ENCODE data around the gene KIAA0930. TPM values are rescaled to one million over a fixed set of nuclear protein-coding genes. Genes with fewer than 3 reads are reported as not detected.

Gene KIAA0930
- total RNA-seq, 1 donor from 2014 or later, result 18.6 TPM

GRCh38 chr22:45207533-45207932 lies 33.2 kb downstream of the KIAA0930 start:
- no peaks in the 10 kb centered on the region for H3K27me3 ChIP-seq (ENCODE audit: low read depth)
- peaks cover 25% of the 10 kb centered on the region for H3K36me3 ChIP-seq
- no peaks in the 10 kb centered on the region for H3K9me3 ChIP-seq (replicated peaks)
- intact Hi-C loops (cut with micrococcal nuclease), result no loop called here
- H3K4me3 ChIP-seq, result no peak overlapping the region
- peaks cover 10% of the 10 kb centered on the region for H3K4me1 ChIP-seq
- no peak overlapping the region for H3K27ac ChIP-seq (replicated peaks)
- TF ChIP-seq CTCF (IDR thresholded peaks at IDR 0.05; ENCODE audit: borderline replicate concordance), result no peak
- DNase-seq, result no peak

- no peaks in the 10 kb centered on the region for H3K27me3 ChIP-seq (ENCODE audit: low read depth)
- H3K36me3 ChIP-seq, result peaks cover 28% of the 10 kb centered on the region
- H3K4me3 ChIP-seq, result no peak overlapping the region
- H3K9me3 ChIP-seq (replicated peaks), result no peaks in the 10 kb centered on the region
- intact Hi-C loops (cut with micrococcal nuclease), result no loop called here
- no peak for TF ChIP-seq CTCF (IDR thresholded peaks at IDR 0.05; ENCODE audit: borderline replicate concordance)
- H3K4me1 ChIP-seq, result no peaks in the 10 kb centered on the region
- DNase-seq, result no peak
- H3K27ac ChIP-seq (replicated peaks), result no peak overlapping the region
These were observed 34.5 kb downstream of the KIAA0930 start for GRCh38 chr22:45206233-45206632.

- Histone ChIP-seq H3K27me3 (ENCODE audit: low read depth) (no peaks in the 10 kb centered on the region), H3K4me1 (no peaks in the 10 kb centered on the region), H3K4me3 (no peak overlapping the region), H3K36me3 (peaks cover 35% of the 10 kb centered on the region), H3K9me3 (replicated peaks) (no peaks in the 10 kb centered on the region), H3K27ac (replicated peaks) (no peak overlapping the region)
- no peak for DNase-seq
- no peak for TF ChIP-seq CTCF (IDR thresholded peaks at IDR 0.05; ENCODE audit: borderline replicate concordance)
- intact Hi-C loops (cut with micrococcal nuclease), result no loop called here
These were observed 35.3 kb downstream of the KIAA0930 start for GRCh38 chr22:45205276-45205925.

GRCh38 chr22:45204819-45205218 lies 35.9 kb downstream of the KIAA0930 start:
- H3K9me3 ChIP-seq (replicated peaks), result no peaks in the 10 kb centered on the region
- no peaks in the 10 kb centered on the region for H3K4me1 ChIP-seq
- no peak overlapping the region for H3K4me3 ChIP-seq
- H3K27me3 ChIP-seq (ENCODE audit: low read depth), result no peaks in the 10 kb centered on the region
- intact Hi-C loops (cut with micrococcal nuclease), result no loop called here
- DNase-seq, result no peak
- peaks cover 36% of the 10 kb centered on the region for H3K36me3 ChIP-seq
- no peak for TF ChIP-seq CTCF (IDR thresholded peaks at IDR 0.05; ENCODE audit: borderline replicate concordance)
- no peak overlapping the region for H3K27ac ChIP-seq (replicated peaks)

GRCh38 chr22:45204241-45204640 lies 36.5 kb downstream of the KIAA0930 start:
- H3K27ac ChIP-seq (replicated peaks), result no peak overlapping the region
- intact Hi-C loops (cut with micrococcal nuclease), result no loop called here
- H3K9me3 ChIP-seq (replicated peaks), result no peaks in the 10 kb centered on the region
- H3K4me1 ChIP-seq, result no peaks in the 10 kb centered on the region
- DNase-seq, result no peak
- peaks cover 41% of the 10 kb centered on the region for H3K36me3 ChIP-seq
- no peak for TF ChIP-seq CTCF (IDR thresholded peaks at IDR 0.05; ENCODE audit: borderline replicate concordance)
- H3K27me3 ChIP-seq (ENCODE audit: low read depth), result no peaks in the 10 kb centered on the region
- H3K4me3 ChIP-seq, result no peak overlapping the region
